GM18499 (cell line): Measurements from ENCODE around the gene ALKBH8.
"Not testable (repeated sequence)": the region's sequence is repeated elsewhere in the genome, so short reads cannot be mapped to it uniquely, and the experiment has no call there.

Experiments
- ATAC-seq: cut with Tn5 transposase; IDR thresholded peaks from one replicate; pipeline ENCODE4 v1.9.1; 2021; ENCODE audit warnings: moderate number of reproducible peaks; ENCODE audit not compliant: insufficient read depth, unreplicated experiment

ALKBH8 gene

GRCh38 chr11:107526197-107526596 lies 39.3 kb downstream of the ALKBH8 start:
- ATAC-seq: no peak

DNA sequence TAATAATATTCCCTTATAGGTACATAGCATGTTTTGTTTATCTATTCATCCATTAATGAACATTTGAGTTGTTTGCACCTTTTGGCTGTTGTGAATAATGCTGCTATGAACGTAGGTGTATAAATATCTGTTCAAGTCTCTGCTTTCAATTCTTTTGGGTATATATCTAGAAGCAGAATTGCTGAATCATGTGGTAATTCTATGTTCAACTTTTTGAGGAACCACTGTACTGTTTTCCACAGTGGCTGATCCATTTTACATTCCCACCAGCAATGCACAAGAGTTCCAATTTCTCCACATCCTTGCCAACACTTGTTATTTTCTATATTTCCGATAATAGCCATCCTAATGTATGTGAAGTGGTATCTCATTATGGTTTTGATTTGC lies 56.7 kb downstream of the ALKBH8 start:
- ATAC-seq: no peak

DNA sequence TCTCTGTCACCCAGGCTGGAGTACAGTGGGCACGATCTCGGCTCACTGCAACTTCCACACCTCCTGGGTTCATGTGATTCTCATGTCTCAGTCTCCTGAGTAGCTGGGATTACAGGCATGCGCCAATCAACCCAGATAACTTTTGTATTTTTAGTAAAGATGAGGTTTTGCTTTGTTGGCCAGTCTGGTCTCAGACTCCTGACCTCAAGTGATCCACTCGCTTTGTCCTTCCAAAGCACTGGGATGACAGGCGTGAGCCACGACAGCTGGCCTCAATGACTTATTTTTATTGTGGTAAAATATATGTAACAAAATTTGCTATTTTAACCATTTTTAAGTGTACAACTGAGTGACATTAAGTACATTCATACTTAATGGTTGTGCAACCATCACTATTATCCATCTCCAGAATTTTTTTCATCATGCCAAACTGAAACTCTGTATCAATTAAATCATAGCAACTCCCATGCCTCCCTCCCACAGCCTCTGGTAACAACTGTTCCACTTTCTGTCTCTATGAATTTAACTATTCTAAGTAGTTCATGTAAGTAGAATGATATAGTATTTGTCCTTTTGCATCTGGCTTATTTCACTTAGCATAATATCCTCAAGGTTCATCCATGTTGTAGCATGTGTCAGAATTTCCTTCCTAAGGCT lies 57.2 kb downstream of the ALKBH8 start:
- no peak for ATAC-seq

DNA sequence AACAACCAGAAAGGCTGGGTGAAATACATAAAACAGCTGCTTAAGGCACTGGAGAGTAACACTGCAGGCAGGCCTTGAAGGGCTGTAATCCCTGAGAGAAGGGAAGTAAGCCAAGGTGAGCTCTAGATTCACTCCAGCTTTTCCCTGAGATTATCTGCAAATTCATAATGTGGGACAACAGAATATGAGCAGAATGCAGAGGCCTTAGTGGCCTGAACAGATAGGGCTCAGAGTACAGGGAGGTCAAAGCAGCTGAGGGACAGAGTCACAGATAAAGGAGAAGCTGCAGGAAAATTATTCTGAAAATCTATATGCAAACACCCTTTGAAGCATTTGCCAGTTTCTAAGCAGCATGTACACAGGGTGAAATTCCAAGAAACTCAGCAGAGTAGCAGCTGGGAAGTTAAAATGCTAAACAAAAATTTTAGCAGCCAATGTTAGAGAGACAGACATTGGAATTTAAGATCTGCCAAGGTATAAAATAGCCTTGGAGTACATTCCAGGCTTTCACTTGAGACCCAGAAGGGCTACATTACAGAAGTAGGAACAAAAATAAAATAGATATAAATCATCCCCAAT lies 59.8 kb downstream of the ALKBH8 start:
- no peak for ATAC-seq

DNA sequence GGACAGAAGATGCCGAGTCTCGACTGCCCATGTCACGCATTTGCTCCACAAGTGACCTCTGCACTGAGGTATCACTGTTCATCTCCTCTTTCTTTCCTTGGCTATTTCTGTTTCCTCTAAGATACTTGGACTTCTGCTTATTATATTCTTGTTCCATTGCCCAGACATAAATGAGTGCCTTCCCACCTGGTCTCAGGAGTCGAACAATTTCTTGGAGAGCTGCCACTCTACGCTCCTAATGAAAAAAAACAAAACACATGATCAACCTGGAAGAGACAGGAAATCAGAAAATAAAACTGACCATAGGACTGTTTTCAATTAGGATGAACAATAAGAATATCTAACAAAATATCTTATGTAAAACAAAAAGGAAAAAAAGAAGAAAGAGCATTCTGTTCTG lies 60.6 kb downstream of the ALKBH8 start:
- no peak for ATAC-seq

DNA sequence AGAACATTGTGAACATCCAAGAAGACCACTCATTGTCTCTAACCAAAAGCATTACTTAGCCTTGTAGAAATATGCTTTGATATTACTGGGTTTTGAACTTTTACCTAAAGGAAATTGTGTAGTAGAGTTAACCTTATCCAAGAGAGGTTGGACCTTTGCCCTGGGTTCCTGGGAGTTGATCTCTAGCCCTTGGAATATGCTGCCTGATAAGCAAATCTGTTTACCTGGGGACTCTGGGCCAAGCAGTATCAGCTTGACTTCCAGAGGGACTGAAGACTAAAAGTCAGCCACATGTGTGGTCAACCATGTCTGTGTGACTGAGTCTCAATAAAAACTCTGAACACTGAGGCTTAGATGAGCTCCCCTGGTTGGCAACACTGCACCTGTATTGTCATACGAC lies 63.8 kb downstream of the ALKBH8 start:
- ATAC-seq: no peak

DNA sequence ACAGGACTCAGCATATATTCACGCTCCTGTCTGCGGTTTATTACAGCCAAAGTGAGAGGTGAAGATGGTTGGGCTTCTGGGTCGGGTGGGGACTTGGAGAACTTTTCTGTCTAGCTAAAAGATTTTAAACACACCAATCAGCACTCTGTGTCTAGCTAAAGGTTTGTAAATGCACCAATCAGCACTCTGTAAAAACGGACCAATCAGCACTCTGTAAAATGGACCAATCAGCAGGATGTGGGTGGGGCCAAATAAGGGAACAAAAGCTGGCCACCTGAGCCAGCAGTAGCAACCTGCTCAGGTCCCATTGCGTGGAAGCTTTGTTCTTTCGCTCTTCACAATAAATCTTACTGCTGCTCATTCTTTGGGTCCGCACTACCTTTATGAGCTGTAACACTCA lies 68.2 kb downstream of the ALKBH8 start:
- not testable (repeated sequence) for ATAC-seq

DNA sequence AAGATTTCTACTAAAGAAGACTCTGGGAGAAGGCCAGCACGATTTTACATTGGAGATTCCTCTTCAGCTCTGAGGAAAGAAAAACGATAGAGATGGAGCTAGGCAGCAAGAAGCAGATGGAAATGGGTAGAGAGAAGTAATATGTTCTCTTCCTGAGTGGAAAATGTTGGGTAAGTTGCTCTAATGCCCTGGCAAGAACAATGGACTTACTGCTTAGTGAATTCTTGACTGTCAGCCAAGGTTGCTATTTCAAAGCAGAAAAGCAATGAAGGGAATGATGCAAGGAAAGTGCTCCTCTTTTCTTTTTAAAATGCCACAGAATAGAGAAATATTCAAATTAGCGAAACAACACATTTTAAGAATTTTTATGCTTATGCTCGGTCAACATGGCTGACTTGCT lies 69.5 kb downstream of the ALKBH8 start:
- ATAC-seq: no peak

GRCh38 chr11:107494055-107494454 lies 71.5 kb downstream of the ALKBH8 start:
- no peak for ATAC-seq

DNA sequence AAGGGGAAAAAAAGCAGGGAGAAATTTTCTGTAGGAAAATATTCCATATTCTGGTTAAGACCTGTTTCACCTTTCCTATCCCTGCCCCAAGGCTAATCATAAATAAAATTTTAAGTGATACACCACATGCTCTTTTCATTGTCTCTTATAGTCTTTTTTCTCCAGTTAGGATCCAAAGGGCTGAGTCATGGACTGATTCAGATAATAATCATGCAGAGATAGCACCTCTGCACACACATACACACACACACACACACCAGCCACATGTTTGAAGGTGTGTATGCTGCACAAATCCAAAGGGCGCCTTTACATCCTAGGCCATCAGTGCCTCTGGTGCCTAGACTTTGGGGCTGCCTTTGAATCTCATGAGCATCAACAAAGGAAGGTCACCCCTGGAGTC lies 72.4 kb downstream of the ALKBH8 start:
- ATAC-seq: no peak

- ATAC-seq: no peak
Observed at GRCh38 chr11:107490836-107491235, 74.7 kb downstream of the ALKBH8 start.

GRCh38 chr11:107482234-107482633 lies 83.3 kb downstream of the ALKBH8 start:
- no peak for ATAC-seq

DNA sequence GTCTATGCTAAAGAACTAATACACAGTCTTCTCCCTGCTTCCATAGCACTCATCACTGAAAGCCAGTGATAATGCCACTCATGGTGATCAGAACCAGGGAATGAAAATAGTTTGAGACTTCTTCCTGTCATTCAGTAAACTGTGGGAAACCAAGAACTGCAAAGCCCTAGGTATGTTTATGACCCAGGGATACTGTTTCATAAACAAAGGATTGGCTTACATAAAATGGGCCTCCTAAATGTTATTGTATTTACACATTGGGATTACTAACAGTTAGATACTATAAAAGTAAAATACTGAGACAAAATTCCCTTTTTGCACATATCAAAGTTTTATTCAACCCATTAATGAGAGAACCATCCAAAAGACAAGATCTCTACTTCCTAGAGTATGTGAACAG lies 86.6 kb downstream of the ALKBH8 start:
- ATAC-seq: no peak

GRCh38 chr11:107477820-107478219 lies 87.7 kb downstream of the ALKBH8 start:
- ATAC-seq: no peak

DNA sequence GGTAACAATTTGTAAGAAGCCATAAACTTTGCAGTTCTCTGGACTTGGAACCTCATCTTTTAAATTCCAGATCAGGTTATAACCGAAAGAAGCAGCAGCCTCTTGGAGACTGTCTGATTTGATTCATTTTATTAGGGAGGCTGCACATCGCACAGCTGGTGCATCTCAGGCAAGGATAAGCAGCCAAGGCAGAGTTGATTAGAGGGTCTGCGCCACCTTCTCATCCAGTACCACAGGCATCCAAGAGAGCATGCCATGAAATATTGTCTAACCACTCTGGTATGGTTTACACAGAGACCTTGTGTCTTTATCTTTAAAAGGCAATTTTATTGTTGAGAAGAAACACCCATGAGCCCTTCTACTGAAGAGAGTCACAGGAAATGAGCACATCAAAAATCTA lies 91.7 kb downstream of the ALKBH8 start:
- ATAC-seq: no peak

GRCh38 chr11:107472966-107473365 lies 92.6 kb downstream of the ALKBH8 start:
- ATAC-seq: no peak

DNA sequence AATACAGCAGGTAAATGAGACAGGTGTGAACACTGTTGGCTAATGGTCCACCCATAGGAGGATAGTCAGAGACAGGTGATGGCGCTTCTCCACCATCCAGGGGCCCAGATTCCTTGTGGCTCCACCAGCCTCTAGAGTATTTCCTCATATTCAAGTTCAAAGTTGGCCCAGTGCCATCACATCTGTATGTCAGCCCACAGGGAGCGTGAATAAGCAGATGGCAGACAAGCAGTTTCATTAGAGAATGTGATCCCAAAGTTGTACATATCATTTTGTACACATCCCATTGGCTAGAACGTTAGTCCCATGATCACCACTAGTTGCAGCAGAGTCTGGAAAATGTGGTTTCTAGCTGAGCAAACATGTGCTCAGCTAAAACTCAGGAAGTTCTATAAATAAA lies 96.9 kb downstream of the ALKBH8 start:
- no peak for ATAC-seq

DNA sequence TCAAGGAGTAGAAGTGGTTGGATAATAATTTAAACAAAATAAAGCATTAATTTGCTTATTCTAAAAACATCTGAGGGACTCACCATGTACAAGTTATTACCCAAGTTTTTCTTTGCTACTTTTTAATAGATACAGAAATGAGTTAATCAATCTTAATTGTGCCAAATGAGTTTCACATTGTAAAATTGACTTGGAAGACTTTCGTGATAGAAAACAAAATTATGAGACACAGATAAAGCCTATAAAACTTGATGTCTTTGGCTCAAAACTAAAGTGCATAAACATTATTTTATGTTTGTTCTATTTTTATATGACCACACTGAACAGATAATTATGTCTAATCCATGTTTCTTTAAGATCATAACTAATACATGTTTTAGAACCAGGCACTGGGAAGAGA lies 97.8 kb downstream of the ALKBH8 start:
- no peak for ATAC-seq

- not testable (repeated sequence) for ATAC-seq
Observed at GRCh38 chr11:107466275-107466866, 99.2 kb downstream of the ALKBH8 start.

GRCh38 chr11:107457558-107458271 lies 107.8 kb downstream of the ALKBH8 start, which contains the start of gene CWF19L2:
Gene CWF19L2, minus strand, starts transcription at chr11:107457825. Its CDS starts 9 bp downstream, at chr11:107457816.
- ATAC-seq: peak; percentile 86

DNA sequence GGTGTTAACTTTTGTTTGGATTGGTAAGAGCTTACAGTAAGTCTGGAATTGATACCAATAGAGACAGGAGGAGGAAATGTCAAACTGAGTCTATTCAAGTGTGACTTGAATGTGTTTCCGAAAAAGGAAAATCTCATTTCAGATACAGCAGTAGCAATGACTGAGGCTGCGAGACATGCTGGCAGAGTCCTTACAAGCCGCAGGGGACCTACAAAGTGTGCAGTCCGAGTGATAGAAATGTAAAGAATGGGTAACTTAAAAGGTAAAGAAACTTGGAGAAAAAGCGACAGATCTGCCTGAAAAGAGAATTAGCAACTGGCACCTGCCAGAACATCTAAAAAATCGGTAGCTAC lies 108.4 kb downstream of the ALKBH8 start:
- peak; percentile 30 for ATAC-seq
